CD4-positive, alpha-beta T cell treated with Interleukin-6 at 100 ng/mL for 8 hours (primary cell): Measurements from ENCODE around the gene DDR2.

ENCODE experiments used
- DNase-seq: peaks from one replicate; pipeline ENCODE4 v3.0.0-alpha.2; 2020; ENCODE audit warnings: mixed read lengths, low spot score

DDR2 gene

GRCh38 chr1:162699366-162699765 is 67.1 kb downstream of the DDR2 start:
- no peak for DNase-seq

- DNase-seq, result no peak
These were observed 67.9 kb downstream of the DDR2 start for GRCh38 chr1:162700131-162700530.

- no peak for DNase-seq
These were observed 69.0 kb downstream of the DDR2 start for GRCh38 chr1:162701286-162701685.

GRCh38 chr1:162702628-162703027 is 70.4 kb downstream of the DDR2 start:
- no peak for DNase-seq

GRCh38 chr1:162703708-162704107 is 71.4 kb downstream of the DDR2 start:
- DNase-seq, result no peak

- no peak for DNase-seq
These were observed 72.6 kb downstream of the DDR2 start for GRCh38 chr1:162704673-162705424.

GRCh38 chr1:162706003-162706402 is 73.7 kb downstream of the DDR2 start:
- no peak for DNase-seq

- no peak for DNase-seq
These were observed 74.3 kb downstream of the DDR2 start for GRCh38 chr1:162706606-162707005.

GRCh38 chr1:162708286-162708685 is 76.0 kb downstream of the DDR2 start:
- DNase-seq, result no peak

- no peak for DNase-seq
These were observed 77.0 kb downstream of the DDR2 start for GRCh38 chr1:162709132-162709860.

- no peak for DNase-seq
These were observed 77.6 kb downstream of the DDR2 start for GRCh38 chr1:162709870-162710269.

GRCh38 chr1:162710345-162710744 is 78.1 kb downstream of the DDR2 start:
- no peak for DNase-seq

- DNase-seq, result no peak
These were observed 78.7 kb downstream of the DDR2 start for GRCh38 chr1:162710780-162711465.

GRCh38 chr1:162712317-162713029 is 80.2 kb downstream of the DDR2 start:
- no peak for DNase-seq

- no peak for DNase-seq
These were observed 83.9 kb downstream of the DDR2 start for GRCh38 chr1:162716123-162716522.

- no peak for DNase-seq
These were observed 84.3 kb downstream of the DDR2 start for GRCh38 chr1:162716552-162716951.

GRCh38 chr1:162717548-162718184 is 85.4 kb downstream of the DDR2 start:
- DNase-seq, result no peak

GRCh38 chr1:162719678-162720077 is 87.4 kb downstream of the DDR2 start:
- no peak for DNase-seq

GRCh38 chr1:162720996-162721395 is 88.7 kb downstream of the DDR2 start:
- DNase-seq, result no peak

- DNase-seq, result no peak
These were observed 89.2 kb downstream of the DDR2 start for GRCh38 chr1:162721471-162721870.

GRCh38 chr1:162722036-162722435 is 89.8 kb downstream of the DDR2 start:
- no peak for DNase-seq

- no peak for DNase-seq
These were observed 92.4 kb downstream of the DDR2 start for GRCh38 chr1:162724583-162725120.
